Measurements from ENCODE around the gene STAB2. TPM values are rescaled to one million over a fixed set of nuclear protein-coding genes. Genes with fewer than 3 reads are reported as not detected.

STAB2 gene
- total and polyA plus RNA-seq, 4 donors = 3.4 to 42.6 (median 16.6) TPM

DNA sequence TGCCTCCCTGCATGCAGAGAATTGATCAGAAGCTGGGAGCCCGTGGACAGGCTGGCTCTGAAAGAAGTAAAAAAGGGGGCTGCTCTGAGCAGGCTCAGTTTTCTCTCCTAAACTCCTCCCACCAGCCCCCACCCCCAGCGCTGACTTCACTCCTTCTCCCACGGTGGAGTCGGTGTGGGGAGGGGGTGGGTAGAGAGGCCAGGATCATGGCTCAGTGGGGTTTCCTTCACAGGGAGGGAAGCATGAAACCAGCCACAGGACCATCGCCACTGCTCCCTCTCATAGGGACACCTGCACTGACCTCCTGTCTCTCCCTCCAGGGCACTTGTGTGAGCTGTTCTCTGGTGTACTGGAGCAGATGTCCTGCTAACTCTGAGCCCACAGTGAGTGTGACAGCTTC, 78.9 kb downstream of the STAB2 start:
- no peak for TF ChIP-seq SP1 (IDR thresholded peaks at IDR 0.05)
- TF ChIP-seq YY1 (IDR thresholded peaks at IDR 0.05) = no peak
- TF ChIP-seq NR2F2 (IDR thresholded peaks at IDR 0.05) = no peak
- no peak overlapping the region for H3K4me3 ChIP-seq (ENCODE audit: low read depth in 1 of 3, low read length in 3 of 3)
- no peak overlapping the region for H3K27ac ChIP-seq (ENCODE audit: low read depth in 1 of 2, low read length in 2 of 2)
- no peak for DNase-seq (ENCODE audit: low spot score)
- 28% methylated on average over 5 of the region's 5 CpGs for WGBS
- H3K27me3 ChIP-seq (ENCODE audit: control insufficient read depth in 4 of 4, insufficient read depth in 4 of 4, low read length in 3 of 4) = no peaks in the 10 kb centered on the region
- H3K36me3 ChIP-seq (ENCODE audit: control insufficient read depth in 4 of 4, insufficient read depth in 3 of 4, low read depth in 1 of 4, low read length in 3 of 4) = no peaks in the 10 kb centered on the region
- H3K9ac ChIP-seq (ENCODE audit: low read depth in 1 of 2, low read length in 2 of 2) = no peak overlapping the region
- no peaks in the 10 kb centered on the region for H3K9me3 ChIP-seq (ENCODE audit: control insufficient read depth in 4 of 4, low read length in 3 of 4)
- H3K4me1 ChIP-seq (ENCODE audit: control insufficient read depth in 4 of 4, insufficient read depth in 4 of 4, low read length in 3 of 4) = no peaks in the 10 kb centered on the region

- H3K36me3 ChIP-seq (ENCODE audit: control insufficient read depth in 4 of 4, insufficient read depth in 3 of 4, low read depth in 1 of 4, low read length in 3 of 4) = no peaks in the 10 kb centered on the region
Observed at GRCh38 chr12:103667125-103667524, 80.1 kb downstream of the STAB2 start.

More at GRCh38 chr12:103667125-103667524, 80.1 kb downstream of the STAB2 start:
- Histone ChIP-seq H3K4me3 (ENCODE audit: low read depth in 1 of 3, low read length in 3 of 3) (no peak overlapping the region), H3K9me3 (ENCODE audit: control insufficient read depth in 4 of 4, low read length in 3 of 4) (no peaks in the 10 kb centered on the region), H3K4me1 (ENCODE audit: control insufficient read depth in 4 of 4, insufficient read depth in 4 of 4, low read length in 3 of 4) (no peaks in the 10 kb centered on the region), H3K27ac (ENCODE audit: low read depth in 1 of 2, low read length in 2 of 2) (no peak overlapping the region), H3K27me3 (ENCODE audit: control insufficient read depth in 4 of 4, insufficient read depth in 4 of 4, low read length in 3 of 4) (no peaks in the 10 kb centered on the region), H3K9ac (ENCODE audit: low read depth in 1 of 2, low read length in 2 of 2) (no peak overlapping the region)
- WGBS = 49% methylated on average over 2 of the region's 2 CpGs
- no peak for DNase-seq (ENCODE audit: low spot score)
- TF ChIP-seq FOXA1 (IDR thresholded peaks at IDR 0.05) = no peak
- TF ChIP-seq CTCF (IDR thresholded peaks at IDR 0.05; ENCODE audit: low read depth, low read length, missing input control) = no peak
- TF ChIP-seq JUND (IDR thresholded peaks at IDR 0.05) = no peak
- TF ChIP-seq YY1 (IDR thresholded peaks at IDR 0.05) = no peak
- TF ChIP-seq TAF1 (conservative IDR thresholded peaks at IDR 0.05) = no peak
- no peak for TF ChIP-seq FOXA2 (IDR thresholded peaks at IDR 0.05)
- TF ChIP-seq, protein P1, sequence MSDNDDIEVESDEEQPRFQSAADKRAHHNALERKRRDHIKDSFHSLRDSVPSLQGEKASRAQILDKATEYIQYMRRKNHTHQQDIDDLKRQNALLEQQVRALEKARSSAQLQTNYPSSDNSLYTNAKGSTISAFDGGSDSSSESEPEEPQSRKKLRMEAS (IDR thresholded peaks at IDR 0.05) = no peak
- TF ChIP-seq NR2F2 (IDR thresholded peaks at IDR 0.05) = no peak
- no peak for TF ChIP-seq HNF4G (IDR thresholded peaks at IDR 0.05)
- TF ChIP-seq GABPA (IDR thresholded peaks at IDR 0.05 in 1 of 2, conservative IDR thresholded peaks at IDR 0.05 in 1 of 2) = no peak
- TF ChIP-seq, protein P2, sequence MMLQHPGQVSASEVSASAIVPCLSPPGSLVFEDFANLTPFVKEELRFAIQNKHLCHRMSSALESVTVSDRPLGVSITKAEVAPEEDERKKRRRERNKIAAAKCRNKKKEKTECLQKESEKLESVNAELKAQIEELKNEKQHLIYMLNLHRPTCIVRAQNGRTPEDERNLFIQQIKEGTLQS (IDR thresholded peaks at IDR 0.05) = no peak
- no peak for TF ChIP-seq RXRA (IDR thresholded peaks at IDR 0.05)
- TF ChIP-seq SP1 (IDR thresholded peaks at IDR 0.05) = no peak
- no peak for TF ChIP-seq RAD21 (IDR thresholded peaks at IDR 0.05)
- TF ChIP-seq EGR1 (IDR thresholded peaks at IDR 0.05; ENCODE audit: low read depth in 2 of 2) = no peak
- TF ChIP-seq REST (IDR thresholded peaks at IDR 0.05) = no peak
- TF ChIP-seq, protein P3, sequence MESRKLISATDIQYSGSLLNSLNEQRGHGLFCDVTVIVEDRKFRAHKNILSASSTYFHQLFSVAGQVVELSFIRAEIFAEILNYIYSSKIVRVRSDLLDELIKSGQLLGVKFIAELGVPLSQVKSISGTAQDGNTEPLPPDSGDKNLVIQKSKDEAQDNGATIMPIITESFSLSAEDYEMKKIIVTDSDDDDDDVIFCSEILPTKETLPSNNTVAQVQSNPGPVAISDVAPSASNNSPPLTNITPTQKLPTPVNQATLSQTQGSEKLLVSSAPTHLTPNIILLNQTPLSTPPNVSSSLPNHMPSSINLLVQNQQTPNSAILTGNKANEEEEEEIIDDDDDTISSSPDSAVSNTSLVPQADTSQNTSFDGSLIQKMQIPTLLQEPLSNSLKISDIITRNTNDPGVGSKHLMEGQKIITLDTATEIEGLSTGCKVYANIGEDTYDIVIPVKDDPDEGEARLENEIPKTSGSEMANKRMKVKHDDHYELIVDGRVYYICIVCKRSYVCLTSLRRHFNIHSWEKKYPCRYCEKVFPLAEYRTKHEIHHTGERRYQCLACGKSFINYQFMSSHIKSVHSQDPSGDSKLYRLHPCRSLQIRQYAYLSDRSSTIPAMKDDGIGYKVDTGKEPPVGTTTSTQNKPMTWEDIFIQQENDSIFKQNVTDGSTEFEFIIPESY (IDR thresholded peaks at IDR 0.05) = no peak

All from liver (tissue), 9 donors.